Activated CD8-positive, alpha-beta memory T cell treated with anti-CD3 and anti-CD28 coated beads for 36 hours (primary cell): Measurements from ENCODE around the gene ATRAID. TPM values are rescaled to one million over a fixed set of nuclear protein-coding genes. Genes with fewer than 3 reads are reported as not detected.

Experiments used
- CTCF ChIA-PET: fragments of 350-600 bp; sonication (Branson Sonifier 250); formaldehyde crosslinking; loops from one replicate; lab custom pipeline; 2021; ENCODE audit warnings: antibody characterized with exemption; lab: Charles Lee
- POLR2A ChIA-PET: fragments of 350-600 bp; sonication (Branson Sonifier 250); formaldehyde crosslinking; loops from one replicate; lab custom pipeline; 2021; ENCODE audit warnings: antibody characterized with exemption; lab: Charles Lee
- total RNA-seq, 2 experiments: library from RNA; stranded (reverse); gene quantifications; one replicate each; pipeline ENCODE4 v1.2.3, GENCODE V29; 2021

ATRAID gene
- total RNA-seq, 2 experiments from 2014 or later = 95.3 to 96.0 TPM

- POLR2A ChIA-PET = no interaction called here
- CTCF ChIA-PET = no interaction called here
Measured at GRCh38 chr2:27238976-27239375, 27.1 kb downstream of the ATRAID start.

- ChIA-PET CTCF (interaction anchor here (1.0 to 2.9 kb wide), 3 partner anchors 8 to 22 kb away, joined by 3 to 11 read pairs (median 6); no protein-coding TSS in a partner anchor), POLR2A (interaction anchor here (0.6 kb wide), 1 partner anchor 11 kb away, joined by 3 read pairs; no protein-coding TSS in a partner anchor)
Measured at GRCh38 chr2:27240406-27240805, 28.6 kb downstream of the ATRAID start.

- CTCF ChIA-PET = interaction anchor here (1.0 to 2.9 kb wide), 4 partner anchors 9 to 38 kb away, joined by 3 to 11 read pairs (median 5); no protein-coding TSS in a partner anchor
- POLR2A ChIA-PET = interaction anchor here (0.7 kb wide), 1 partner anchor 348 kb away, joined by 3 read pairs; no protein-coding TSS in a partner anchor
Measured at GRCh38 chr2:27241761-27242613, 30.1 kb downstream of the ATRAID start.

GRCh38 chr2:27242614-27242951 is 30.7 kb downstream of the ATRAID start:
- CTCF ChIA-PET = interaction anchor here (0.7 to 2.9 kb wide), 2 partner anchors 8 to 12 kb away, joined by 4 to 11 read pairs; no protein-coding TSS in a partner anchor
- POLR2A ChIA-PET = no interaction called here

GRCh38 chr2:27243391-27244130 is 31.7 kb downstream of the ATRAID start:
- ChIA-PET CTCF (interaction anchor here (0.7 kb wide), 1 partner anchor 11 kb away, joined by 4 read pairs; no protein-coding TSS in a partner anchor), POLR2A (no interaction called here)

GRCh38 chr2:27245116-27245515 is 33.3 kb downstream of the ATRAID start:
- POLR2A ChIA-PET = no interaction called here

GRCh38 chr2:27245626-27246025 is 33.8 kb downstream of the ATRAID start:
- ChIA-PET CTCF (no interaction called here), POLR2A (no interaction called here)

More at GRCh38 chr2:27245116-27245515, 33.3 kb downstream of the ATRAID start:
- CTCF ChIA-PET = no interaction called here

GRCh38 chr2:27247893-27248292 is 36.1 kb downstream of the ATRAID start:
- CTCF ChIA-PET = interaction anchor here (0.9 to 3.3 kb wide), 4 partner anchors 15 to 35 kb away, joined by 4 to 12 read pairs (median 11); partner anchors contain the start of gene SLC30A3
- POLR2A ChIA-PET = interaction anchor here (0.9 kb wide), 1 partner anchor 16 kb away, joined by 3 read pairs; no protein-coding TSS in a partner anchor

- POLR2A ChIA-PET = no interaction called here
- CTCF ChIA-PET = interaction anchor here (1.0 to 4.5 kb wide), 6 partner anchors 8 to 79 kb away, joined by 3 to 28 read pairs (median 12); partner anchors contain the start of gene SLC30A3
Measured at GRCh38 chr2:27249159-27249890, 37.5 kb downstream of the ATRAID start.

GRCh38 chr2:27249891-27250651 is 38.2 kb downstream of the ATRAID start:
- POLR2A ChIA-PET = no interaction called here

GRCh38 chr2:27250652-27251379 is 39.0 kb downstream of the ATRAID start:
- POLR2A ChIA-PET = interaction anchor here (0.5 to 0.9 kb wide), 2 partner anchors 13 to 18 kb away, joined by 3 to 4 read pairs; no protein-coding TSS in a partner anchor
- CTCF ChIA-PET = interaction anchor here (1.0 to 4.5 kb wide), 6 partner anchors 9 to 153 kb away, joined by 3 to 28 read pairs (median 8); partner anchors contain the start of gene SLC30A3

More at GRCh38 chr2:27249891-27250651, 38.2 kb downstream of the ATRAID start:
- CTCF ChIA-PET = interaction anchor here (1.0 to 4.5 kb wide), 6 partner anchors 9 to 152 kb away, joined by 3 to 28 read pairs (median 12); partner anchors contain the start of gene SLC30A3

- ChIA-PET CTCF (interaction anchor here (0.6 to 4.5 kb wide), 5 partner anchors 10 to 89 kb away, joined by 3 to 28 read pairs (median 4); no protein-coding TSS in a partner anchor), POLR2A (interaction anchor here (0.5 to 0.9 kb wide), 2 partner anchors 13 to 17 kb away, joined by 3 to 4 read pairs; no protein-coding TSS in a partner anchor)
Measured at GRCh38 chr2:27251766-27252165, 39.9 kb downstream of the ATRAID start.

GRCh38 chr2:27255187-27255586 is 43.3 kb downstream of the ATRAID start:
- ChIA-PET CTCF (no interaction called here), POLR2A (no interaction called here)

- CTCF ChIA-PET = interaction anchor here (1.0 kb wide), 1 partner anchor 150 kb away, joined by 3 read pairs; no protein-coding TSS in a partner anchor
- POLR2A ChIA-PET = no interaction called here
Measured at GRCh38 chr2:27255660-27256059, 43.8 kb downstream of the ATRAID start.

GRCh38 chr2:27256855-27257454 is 45.1 kb downstream of the ATRAID start:
- POLR2A ChIA-PET = no interaction called here
- CTCF ChIA-PET = interaction anchor here (1.0 kb wide), 1 partner anchor 34 kb away, joined by 3 read pairs; no protein-coding TSS in a partner anchor

- ChIA-PET CTCF (interaction anchor here (1.0 kb wide), 1 partner anchor 36 kb away, joined by 3 read pairs; no protein-coding TSS in a partner anchor), POLR2A (no interaction called here)
Measured at GRCh38 chr2:27258051-27258450, 46.2 kb downstream of the ATRAID start.
